GM23338 (cell line): ENCODE measurements around the gene COA6.

Source experiments
- CREB1 ChIP-seq: fragments of 250-450 bp; sonication (Bioruptor Pico); IDR thresholded peaks from 2 replicates; pipeline ENCODE4 v1.5.0; 2020; ENCODE audit warnings: low read depth, mild to moderate bottlenecking, moderate library complexity
- EZH2 ChIP-seq: fragments of 200-600 bp; sonication (generic); IDR thresholded peaks from one replicate; pipeline ENCODE4 v1.8.0; 2017; ENCODE audit warnings: antibody characterized with exemption, mild to moderate bottlenecking, low read depth; ENCODE audit not compliant: unreplicated experiment
- EZH2phosphoT487 ChIP-seq: fragments of 200-600 bp; sonication (generic); IDR thresholded peaks from one replicate; pipeline ENCODE4 v1.8.1; 2018; ENCODE audit warnings: antibody characterized with exemption; ENCODE audit not compliant: unreplicated experiment
- POLR2AphosphoS5 ChIP-seq: IDR thresholded peaks from 2 replicates; pipeline ENCODE4 v1.6.1; 2016; ENCODE audit warnings: antibody characterized with exemption, low read depth
- TF ChIP-seq, protein P1 (sequence below), 2 experiments: fragments of 200-600 bp in 1 of 2; sonication (generic) in 1 of 2; conservative IDR thresholded peaks; 2 replicates each; pipeline versions ENCODE4 v1.5.1 to v1.6.1; 2016 to 2017; ENCODE audit warnings: antibody characterized with exemption in 2 of 2, low read depth in 2 of 2, mild to moderate bottlenecking in 2 of 2, moderate library complexity in 1 of 2
- TF ChIP-seq, protein P2 (sequence below): IDR thresholded peaks from 2 replicates; pipeline ENCODE4 v1.6.1; 2016; ENCODE audit warnings: antibody characterized with exemption

DNA sequence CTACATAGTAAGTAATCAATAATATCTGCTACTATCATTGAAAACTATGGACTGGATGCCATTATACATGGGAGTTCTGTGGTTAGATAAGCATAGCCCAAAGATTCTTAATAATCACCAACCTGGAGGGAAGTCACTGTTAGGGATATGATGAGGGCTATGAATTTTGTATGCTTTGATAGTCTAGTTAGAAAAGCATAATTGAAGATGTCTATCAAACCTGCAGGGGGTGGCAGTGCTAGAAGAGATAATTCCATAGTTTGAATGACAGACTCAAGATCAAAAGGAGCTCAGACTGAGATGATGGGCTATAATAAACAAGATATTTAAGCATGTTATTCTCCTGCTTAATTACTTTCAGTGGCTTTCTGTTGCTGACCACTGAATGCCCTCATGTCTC lies 15.4 kb upstream of the COA6 start:
- no peak for TF ChIP-seq CREB1
- TF ChIP-seq EZH2: no peak
- no peak for TF ChIP-seq EZH2phosphoT487
- TF ChIP-seq, protein P1, sequence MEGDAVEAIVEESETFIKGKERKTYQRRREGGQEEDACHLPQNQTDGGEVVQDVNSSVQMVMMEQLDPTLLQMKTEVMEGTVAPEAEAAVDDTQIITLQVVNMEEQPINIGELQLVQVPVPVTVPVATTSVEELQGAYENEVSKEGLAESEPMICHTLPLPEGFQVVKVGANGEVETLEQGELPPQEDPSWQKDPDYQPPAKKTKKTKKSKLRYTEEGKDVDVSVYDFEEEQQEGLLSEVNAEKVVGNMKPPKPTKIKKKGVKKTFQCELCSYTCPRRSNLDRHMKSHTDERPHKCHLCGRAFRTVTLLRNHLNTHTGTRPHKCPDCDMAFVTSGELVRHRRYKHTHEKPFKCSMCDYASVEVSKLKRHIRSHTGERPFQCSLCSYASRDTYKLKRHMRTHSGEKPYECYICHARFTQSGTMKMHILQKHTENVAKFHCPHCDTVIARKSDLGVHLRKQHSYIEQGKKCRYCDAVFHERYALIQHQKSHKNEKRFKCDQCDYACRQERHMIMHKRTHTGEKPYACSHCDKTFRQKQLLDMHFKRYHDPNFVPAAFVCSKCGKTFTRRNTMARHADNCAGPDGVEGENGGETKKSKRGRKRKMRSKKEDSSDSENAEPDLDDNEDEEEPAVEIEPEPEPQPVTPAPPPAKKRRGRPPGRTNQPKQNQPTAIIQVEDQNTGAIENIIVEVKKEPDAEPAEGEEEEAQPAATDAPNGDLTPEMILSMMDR (conservative IDR thresholded peaks at IDR 0.05; ENCODE audit: low read depth in 2 of 2): no peak
- TF ChIP-seq POLR2AphosphoS5: no peak
- TF ChIP-seq, protein P2, sequence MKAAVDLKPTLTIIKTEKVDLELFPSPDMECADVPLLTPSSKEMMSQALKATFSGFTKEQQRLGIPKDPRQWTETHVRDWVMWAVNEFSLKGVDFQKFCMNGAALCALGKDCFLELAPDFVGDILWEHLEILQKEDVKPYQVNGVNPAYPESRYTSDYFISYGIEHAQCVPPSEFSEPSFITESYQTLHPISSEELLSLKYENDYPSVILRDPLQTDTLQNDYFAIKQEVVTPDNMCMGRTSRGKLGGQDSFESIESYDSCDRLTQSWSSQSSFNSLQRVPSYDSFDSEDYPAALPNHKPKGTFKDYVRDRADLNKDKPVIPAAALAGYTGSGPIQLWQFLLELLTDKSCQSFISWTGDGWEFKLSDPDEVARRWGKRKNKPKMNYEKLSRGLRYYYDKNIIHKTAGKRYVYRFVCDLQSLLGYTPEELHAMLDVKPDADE: no peak
